ENCODE results near the gene PARD3B.

The PARD3B gene

GRCh38 chr2:205283736-205284270, 738.5 kb downstream of the PARD3B start:
- DNase-seq (ENCODE audit: low read depth), result no peak
- TF ChIP-seq, protein P1, sequence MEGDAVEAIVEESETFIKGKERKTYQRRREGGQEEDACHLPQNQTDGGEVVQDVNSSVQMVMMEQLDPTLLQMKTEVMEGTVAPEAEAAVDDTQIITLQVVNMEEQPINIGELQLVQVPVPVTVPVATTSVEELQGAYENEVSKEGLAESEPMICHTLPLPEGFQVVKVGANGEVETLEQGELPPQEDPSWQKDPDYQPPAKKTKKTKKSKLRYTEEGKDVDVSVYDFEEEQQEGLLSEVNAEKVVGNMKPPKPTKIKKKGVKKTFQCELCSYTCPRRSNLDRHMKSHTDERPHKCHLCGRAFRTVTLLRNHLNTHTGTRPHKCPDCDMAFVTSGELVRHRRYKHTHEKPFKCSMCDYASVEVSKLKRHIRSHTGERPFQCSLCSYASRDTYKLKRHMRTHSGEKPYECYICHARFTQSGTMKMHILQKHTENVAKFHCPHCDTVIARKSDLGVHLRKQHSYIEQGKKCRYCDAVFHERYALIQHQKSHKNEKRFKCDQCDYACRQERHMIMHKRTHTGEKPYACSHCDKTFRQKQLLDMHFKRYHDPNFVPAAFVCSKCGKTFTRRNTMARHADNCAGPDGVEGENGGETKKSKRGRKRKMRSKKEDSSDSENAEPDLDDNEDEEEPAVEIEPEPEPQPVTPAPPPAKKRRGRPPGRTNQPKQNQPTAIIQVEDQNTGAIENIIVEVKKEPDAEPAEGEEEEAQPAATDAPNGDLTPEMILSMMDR (IDR thresholded peaks at IDR 0.05; ENCODE audit: control insufficient read depth, extremely low read depth, insufficient read depth), result no peak

GRCh38 chr2:205284334-205284733, 739.1 kb downstream of the PARD3B start:
- no peak overlapping the region for H3K4me3 ChIP-seq (ENCODE audit: low read depth, low read length)
- TF ChIP-seq, protein P1 (IDR thresholded peaks at IDR 0.05; ENCODE audit: control insufficient read depth, extremely low read depth, insufficient read depth), result no peak
- DNase-seq (ENCODE audit: low read depth), result no peak

More at GRCh38 chr2:205283736-205284270, 738.5 kb downstream of the PARD3B start:
- no peak overlapping the region for H3K4me3 ChIP-seq (ENCODE audit: low read depth, low read length)

GRCh38 chr2:205287316-205287715, 742.0 kb downstream of the PARD3B start:
- TF ChIP-seq, protein P1 (IDR thresholded peaks at IDR 0.05; ENCODE audit: control insufficient read depth, extremely low read depth, insufficient read depth), result no peak
- H3K4me3 ChIP-seq (ENCODE audit: low read depth, low read length), result no peak overlapping the region
- no peak for DNase-seq (ENCODE audit: low read depth)

- TF ChIP-seq, protein P1 (IDR thresholded peaks at IDR 0.05; ENCODE audit: control insufficient read depth, extremely low read depth, insufficient read depth), result no peak
- H3K4me3 ChIP-seq (ENCODE audit: low read depth, low read length), result no peak overlapping the region
- no peak for DNase-seq (ENCODE audit: low read depth)
Measured at GRCh38 chr2:205288686-205289085, 743.4 kb downstream of the PARD3B start.

DNA sequence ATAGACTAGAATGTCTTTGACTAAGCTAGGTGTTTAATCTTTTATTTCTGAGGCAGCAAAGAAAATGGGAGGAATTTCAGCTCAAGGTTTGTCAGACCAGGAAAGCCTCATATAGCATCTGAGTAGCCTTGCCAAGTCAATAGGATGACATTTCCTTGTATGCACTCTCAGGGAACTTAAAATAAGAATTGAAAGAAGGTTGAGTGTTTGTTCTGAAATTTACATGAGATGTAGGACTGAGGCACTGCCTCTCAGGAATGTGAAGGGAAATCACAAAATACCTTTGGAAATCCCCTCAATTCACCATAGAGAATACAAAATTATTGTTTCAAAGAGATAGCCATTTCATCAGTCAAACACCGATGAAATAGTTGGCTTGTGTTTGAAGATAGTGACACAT, 745.0 kb downstream of the PARD3B start:
- TF ChIP-seq, protein P1 (IDR thresholded peaks at IDR 0.05; ENCODE audit: control insufficient read depth, extremely low read depth, insufficient read depth), result no peak
- no peak for DNase-seq (ENCODE audit: low read depth)
- H3K4me3 ChIP-seq (ENCODE audit: low read depth, low read length), result no peak overlapping the region

GRCh38 chr2:205292665-205293295, 747.5 kb downstream of the PARD3B start:
- no peak for DNase-seq (ENCODE audit: low read depth)
- TF ChIP-seq, protein P1 (IDR thresholded peaks at IDR 0.05; ENCODE audit: control insufficient read depth, extremely low read depth, insufficient read depth), result no peak
- no peak overlapping the region for H3K4me3 ChIP-seq (ENCODE audit: low read depth, low read length)

DNA sequence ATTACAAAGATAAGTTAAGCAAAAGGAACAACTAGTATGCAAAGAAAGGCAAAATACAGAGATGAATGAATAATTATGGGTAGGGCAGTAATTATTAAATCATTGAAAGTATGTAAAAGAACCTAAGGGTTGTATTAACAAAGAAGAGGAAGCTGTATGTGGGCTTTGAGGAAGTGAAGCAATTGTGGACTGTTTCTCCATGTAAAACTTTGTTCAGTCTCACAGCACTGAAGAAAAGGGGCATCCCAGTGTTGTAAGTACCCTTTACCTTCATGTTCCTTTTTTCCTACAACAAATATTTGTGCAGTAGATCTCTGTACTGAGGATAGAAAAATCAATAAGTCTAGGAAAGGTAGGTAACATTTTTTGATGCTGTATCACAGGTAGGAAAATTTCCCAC, 748.3 kb downstream of the PARD3B start:
- DNase-seq (ENCODE audit: low read depth), result no peak
- TF ChIP-seq, protein P1 (IDR thresholded peaks at IDR 0.05; ENCODE audit: control insufficient read depth, extremely low read depth, insufficient read depth), result no peak
- H3K4me3 ChIP-seq (ENCODE audit: low read depth, low read length), result no peak overlapping the region
